HEK293T (cell line): ENCODE measurements around the gene BCL11A.
A peak's percentile ranks its signal among the peaks of the same experiment; 100 is the strongest.

ENCODE experiments used
- CTCF ChIA-PET: fragments of 350-600 bp; formaldehyde crosslinking; extraction: SDS; loops from one replicate; lab custom pipeline; 2021; ENCODE audit warnings: antibody characterized with exemption, inconsistent platforms; lab: Yijun Ruan, JAX
- POLR2A ChIA-PET: fragments of 350-600 bp; formaldehyde crosslinking; extraction: SDS; loops from one replicate; lab custom pipeline; 2020; ENCODE audit warnings: antibody characterized with exemption, inconsistent platforms; lab: Yijun Ruan, JAX
- DNase-seq: peaks from one replicate; pipeline ENCODE4 v3.0.0; 2012; ENCODE audit warnings: mixed read lengths; ENCODE audit errors: extremely low spot score
- ARNT ChIP-seq: fragments of 450-650 bp; IDR thresholded peaks from 2 replicates; pipeline ENCODE4 v1.6.1; 2017; ENCODE audit warnings: mild to moderate bottlenecking
- BHLHE40 ChIP-seq: fragments of 450-650 bp; IDR thresholded peaks from 2 replicates; pipeline ENCODE4 v1.6.1; 2016; ENCODE audit warnings: mild to moderate bottlenecking, moderate library complexity, borderline replicate concordance
- CTBP1 ChIP-seq: fragments of 450-650 bp; IDR thresholded peaks from 2 replicates; pipeline ENCODE4 v1.6.1; 2016; ENCODE audit warnings: borderline replicate concordance
- ELF4 ChIP-seq: fragments of 450-650 bp; IDR thresholded peaks from 2 replicates; pipeline ENCODE4 v1.6.1; 2017; ENCODE audit warnings: antibody characterized with exemption
- FOXA1 ChIP-seq: fragments of 450-650 bp; IDR thresholded peaks from 2 replicates; pipeline ENCODE4 v1.6.1; 2016; ENCODE audit warnings: mild to moderate bottlenecking
- FOXK2 ChIP-seq: fragments of 450-650 bp; IDR thresholded peaks from 2 replicates; pipeline ENCODE4 v1.6.1; 2016; ENCODE audit warnings: mild to moderate bottlenecking
- FOXM1 ChIP-seq: fragments of 450-650 bp; IDR thresholded peaks from 2 replicates; pipeline ENCODE4 v1.6.1; 2017; ENCODE audit warnings: mild to moderate bottlenecking, borderline replicate concordance
- HDGF ChIP-seq: fragments of 450-650 bp; IDR thresholded peaks from 2 replicates; pipeline ENCODE4 v1.6.1; 2017; ENCODE audit warnings: antibody characterized with exemption, borderline replicate concordance
- L3MBTL2 ChIP-seq: fragments of 450-650 bp; conservative IDR thresholded peaks from 2 replicates; pipeline ENCODE4 v1.6.1; 2016; ENCODE audit warnings: mild to moderate bottlenecking
- LEF1 ChIP-seq: fragments of 450-650 bp; IDR thresholded peaks from 2 replicates; pipeline ENCODE4 v1.6.1; 2017; ENCODE audit warnings: mild to moderate bottlenecking, borderline replicate concordance
- NFRKB ChIP-seq: fragments of 450-650 bp; IDR thresholded peaks from 2 replicates; pipeline ENCODE4 v1.6.1; 2016; ENCODE audit warnings: mild to moderate bottlenecking, moderate library complexity
- SP1 ChIP-seq: fragments of 450-650 bp; IDR thresholded peaks from 2 replicates; pipeline ENCODE4 v1.6.1; 2017
- SUZ12 ChIP-seq: fragments of 450-650 bp; IDR thresholded peaks from 2 replicates; pipeline ENCODE4 v1.6.1; 2016; ENCODE audit warnings: mild to moderate bottlenecking
- TARDBP ChIP-seq: fragments of 450-650 bp; IDR thresholded peaks from 2 replicates; pipeline ENCODE4 v1.6.1; 2016
- ZNF384 ChIP-seq: fragments of 450-650 bp; IDR thresholded peaks from 2 replicates; pipeline ENCODE4 v1.6.1; 2016
- TF ChIP-seq, protein P1 (sequence below): fragments of 450-650 bp; IDR thresholded peaks from 2 replicates; pipeline ENCODE4 v1.6.1; 2016

BCL11A gene

DNA sequence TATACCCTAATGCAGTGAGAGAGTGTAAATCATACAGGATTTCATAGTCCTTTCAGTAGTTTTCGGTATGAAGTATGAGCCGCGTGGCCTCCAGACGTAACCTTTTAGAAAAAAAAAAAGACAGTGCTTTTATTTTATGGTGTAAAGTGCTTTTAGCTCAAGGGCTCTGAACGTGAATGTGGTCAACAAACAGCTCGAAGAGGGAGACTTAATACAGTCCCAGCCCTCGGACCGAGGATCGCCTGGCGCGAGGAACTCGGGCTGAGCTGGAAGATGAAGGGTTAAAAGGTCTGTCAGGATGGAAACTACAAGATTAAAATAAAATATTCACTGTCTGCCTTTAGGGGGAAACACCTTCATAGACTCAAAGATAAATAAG, 4.0 kb upstream of the BCL11A start:
- POLR2A ChIA-PET, result interaction anchor here (0.7 kb wide), 2 partner anchors 13 to 41 kb away, joined by 3 read pairs; no protein-coding TSS in a partner anchor

GRCh38 chr2:60556576-60557485, 3.4 kb upstream of the BCL11A start:
- ChIA-PET POLR2A (interaction anchor here (0.7 to 1.5 kb wide), 2 partner anchors 12 to 22 kb away, joined by 3 to 4 read pairs; no protein-coding TSS in a partner anchor), CTCF (interaction anchor here (0.7 to 1.5 kb wide), 4 partner anchors 15 to 117 kb away, joined by 3 to 9 read pairs (median 4); no protein-coding TSS in a partner anchor)
- DNase-seq, result no peak
- peak; percentile 70 for TF ChIP-seq CTBP1
- TF ChIP-seq NFRKB, result no peak
- TF ChIP-seq, protein P1, sequence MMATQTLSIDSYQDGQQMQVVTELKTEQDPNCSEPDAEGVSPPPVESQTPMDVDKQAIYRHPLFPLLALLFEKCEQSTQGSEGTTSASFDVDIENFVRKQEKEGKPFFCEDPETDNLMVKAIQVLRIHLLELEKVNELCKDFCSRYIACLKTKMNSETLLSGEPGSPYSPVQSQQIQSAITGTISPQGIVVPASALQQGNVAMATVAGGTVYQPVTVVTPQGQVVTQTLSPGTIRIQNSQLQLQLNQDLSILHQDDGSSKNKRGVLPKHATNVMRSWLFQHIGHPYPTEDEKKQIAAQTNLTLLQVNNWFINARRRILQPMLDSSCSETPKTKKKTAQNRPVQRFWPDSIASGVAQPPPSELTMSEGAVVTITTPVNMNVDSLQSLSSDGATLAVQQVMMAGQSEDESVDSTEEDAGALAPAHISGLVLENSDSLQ, result peak; percentile 83; the same call in 1 of the 2 replicates

More for the DNA sequence above, 4.0 kb upstream of the BCL11A start:
- no peak for DNase-seq
- CTCF ChIA-PET, result interaction anchor here (0.6 to 0.7 kb wide), 2 partner anchors 118 to 972 kb away, joined by 3 to 4 read pairs; no protein-coding TSS in a partner anchor
- TF ChIP-seq NFRKB (no peak), SUZ12 (no peak), FOXK2 (no peak), SP1 (no peak), CTBP1 (no peak), LEF1 (no peak), L3MBTL2 (peak; percentile 20; the same call in 1 of the 2 replicates), ZNF384 (peak; percentile 87), FOXA1 (no peak), FOXM1 (no peak), ARNT (no peak)
- TF ChIP-seq, protein P1, result no peak; the same call in 1 of the 2 replicates

- POLR2A ChIA-PET, result interaction anchor here (1.1 to 1.5 kb wide), 2 partner anchors 21 to 23 kb away, joined by 3 to 4 read pairs; no protein-coding TSS in a partner anchor
- TF ChIP-seq LEF1, result no peak
- no peak for TF ChIP-seq ARNT
- 0 out of 2 replicates have a peak, but pooled peaks have one; percentile 5 for TF ChIP-seq ZNF384
Measured at GRCh38 chr2:60556175-60556574, 2.7 kb upstream of the BCL11A start.

GRCh38 chr2:60555783-60556139, 2.3 kb upstream of the BCL11A start:
- DNase-seq, result no peak
- CTCF ChIA-PET, result interaction anchor here (1.0 to 1.5 kb wide), 3 partner anchors 15 to 26 kb away, joined by 3 to 9 read pairs (median 3); no protein-coding TSS in a partner anchor
- POLR2A ChIA-PET, result interaction anchor here (1.1 to 1.5 kb wide), 2 partner anchors 21 to 23 kb away, joined by 3 to 4 read pairs; no protein-coding TSS in a partner anchor
- no peak for TF ChIP-seq NFRKB
- TF ChIP-seq HDGF, result no peak
- no peak for TF ChIP-seq ARNT
- no peak for TF ChIP-seq FOXA1
- TF ChIP-seq ELF4, result no peak
- TF ChIP-seq ZNF384, result no peak
- TF ChIP-seq, protein P1, result no peak
- no peak for TF ChIP-seq L3MBTL2
- TF ChIP-seq FOXM1, result no peak
- no peak for TF ChIP-seq BHLHE40
- TF ChIP-seq TARDBP, result no peak
- TF ChIP-seq CTBP1, result no peak
- TF ChIP-seq SP1, result no peak
- no peak for TF ChIP-seq FOXK2
- TF ChIP-seq LEF1, result no peak
- TF ChIP-seq SUZ12, result no peak

More at GRCh38 chr2:60556175-60556574, 2.7 kb upstream of the BCL11A start:
- no peak for DNase-seq
- CTCF ChIA-PET, result interaction anchor here (1.0 to 1.5 kb wide), 3 partner anchors 16 to 26 kb away, joined by 3 to 9 read pairs (median 3); no protein-coding TSS in a partner anchor

DNA sequence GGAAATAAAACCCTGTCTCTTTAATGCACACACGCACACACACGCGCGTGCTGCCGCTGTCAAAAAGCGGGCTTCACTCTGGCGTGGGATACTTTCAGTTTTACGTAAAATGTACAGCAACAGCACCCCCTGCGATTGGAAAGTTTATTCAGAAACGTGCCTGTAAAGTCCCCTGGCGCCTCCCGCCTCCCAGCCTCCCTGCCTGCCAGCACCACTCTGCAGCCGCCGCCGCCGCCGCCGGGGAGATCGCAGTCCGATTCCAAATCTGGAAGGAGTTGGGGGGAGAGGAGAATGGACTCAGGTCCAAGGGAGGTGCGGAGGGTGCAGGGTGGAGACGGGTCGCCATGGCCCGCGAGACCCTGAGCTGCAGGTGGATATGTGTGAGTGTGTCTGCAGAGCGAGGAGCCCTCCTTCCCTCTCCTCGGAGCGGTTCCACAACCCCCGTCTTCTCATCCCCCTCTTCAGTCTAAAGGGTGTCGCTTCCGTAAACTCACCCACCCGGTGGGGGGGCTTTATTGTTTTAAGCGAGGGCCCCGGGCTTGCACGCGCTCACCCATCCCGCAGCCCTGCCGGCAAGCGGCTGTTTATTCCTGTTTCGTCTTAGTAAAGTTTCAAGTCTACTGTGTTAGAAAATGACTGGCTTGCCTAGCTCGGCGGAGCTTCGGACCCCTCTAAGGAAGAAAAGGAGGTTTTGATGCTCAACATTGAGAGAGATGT, 1.8 kb upstream of the BCL11A start:
- CTCF ChIA-PET, result interaction anchor here (1.0 to 1.5 kb wide), 2 partner anchors 25 to 26 kb away, joined by 3 to 9 read pairs; no protein-coding TSS in a partner anchor
- DNase-seq, result no peak
- POLR2A ChIA-PET, result interaction anchor here (1.1 to 1.5 kb wide), 2 partner anchors 20 to 22 kb away, joined by 3 to 4 read pairs; no protein-coding TSS in a partner anchor
- no peak for TF ChIP-seq FOXK2
- no peak for TF ChIP-seq NFRKB
- TF ChIP-seq L3MBTL2, result 0 out of 2 replicates have a peak, but pooled peaks have one; percentile 16
- no peak for TF ChIP-seq SUZ12
- TF ChIP-seq ARNT, result no peak
- TF ChIP-seq FOXM1, result no peak
- TF ChIP-seq TARDBP, result 0 out of 2 replicates have a peak, but pooled peaks have one; percentile 45
